Measurements from ENCODE around the gene CCDC148.

- no peak for TF ChIP-seq POLR2A (IDR thresholded peaks at IDR 0.05)
- no peak for TF ChIP-seq CTCF (IDR thresholded peaks at IDR 0.05 in 4 of 5, conservative IDR thresholded peaks at IDR 0.05 in 1 of 5)
These were observed 42.0 kb downstream of the CCDC148 start for GRCh38 chr2:158414538-158414937.
